ENCODE data around the gene PITX3. TPM values are rescaled to one million over a fixed set of nuclear protein-coding genes. Genes with fewer than 3 reads are reported as not detected.

Gene PITX3
- polyA plus RNA-seq, 1 donor from 2014 or later, result not detected

DNA sequence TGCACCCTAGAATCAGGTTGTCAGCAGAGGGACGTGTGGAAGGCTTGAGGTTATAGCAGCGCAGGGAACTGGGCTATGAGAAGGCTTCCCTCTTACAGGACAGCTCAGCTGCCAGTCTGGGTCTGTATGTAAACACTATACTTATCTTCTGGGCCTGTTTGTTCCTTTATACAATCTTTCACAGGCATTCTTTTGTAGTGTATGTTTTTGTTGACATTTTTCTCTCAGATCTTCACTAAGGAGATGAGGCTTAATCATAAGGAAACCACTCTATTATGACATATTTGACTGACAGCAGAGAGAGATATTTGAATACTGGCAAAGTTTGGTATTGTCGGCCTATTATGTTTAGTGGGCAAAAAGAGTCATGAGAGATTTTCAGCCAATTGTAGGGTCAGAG, 4.9 kb upstream of the PITX3 start:
- peak overlapping the region; percentile 90 for H3K9ac ChIP-seq (ENCODE audit: low read length)
- no peak overlapping the region for H2AFZ ChIP-seq (ENCODE audit: low read depth, low read length)
- TF ChIP-seq, protein P1, sequence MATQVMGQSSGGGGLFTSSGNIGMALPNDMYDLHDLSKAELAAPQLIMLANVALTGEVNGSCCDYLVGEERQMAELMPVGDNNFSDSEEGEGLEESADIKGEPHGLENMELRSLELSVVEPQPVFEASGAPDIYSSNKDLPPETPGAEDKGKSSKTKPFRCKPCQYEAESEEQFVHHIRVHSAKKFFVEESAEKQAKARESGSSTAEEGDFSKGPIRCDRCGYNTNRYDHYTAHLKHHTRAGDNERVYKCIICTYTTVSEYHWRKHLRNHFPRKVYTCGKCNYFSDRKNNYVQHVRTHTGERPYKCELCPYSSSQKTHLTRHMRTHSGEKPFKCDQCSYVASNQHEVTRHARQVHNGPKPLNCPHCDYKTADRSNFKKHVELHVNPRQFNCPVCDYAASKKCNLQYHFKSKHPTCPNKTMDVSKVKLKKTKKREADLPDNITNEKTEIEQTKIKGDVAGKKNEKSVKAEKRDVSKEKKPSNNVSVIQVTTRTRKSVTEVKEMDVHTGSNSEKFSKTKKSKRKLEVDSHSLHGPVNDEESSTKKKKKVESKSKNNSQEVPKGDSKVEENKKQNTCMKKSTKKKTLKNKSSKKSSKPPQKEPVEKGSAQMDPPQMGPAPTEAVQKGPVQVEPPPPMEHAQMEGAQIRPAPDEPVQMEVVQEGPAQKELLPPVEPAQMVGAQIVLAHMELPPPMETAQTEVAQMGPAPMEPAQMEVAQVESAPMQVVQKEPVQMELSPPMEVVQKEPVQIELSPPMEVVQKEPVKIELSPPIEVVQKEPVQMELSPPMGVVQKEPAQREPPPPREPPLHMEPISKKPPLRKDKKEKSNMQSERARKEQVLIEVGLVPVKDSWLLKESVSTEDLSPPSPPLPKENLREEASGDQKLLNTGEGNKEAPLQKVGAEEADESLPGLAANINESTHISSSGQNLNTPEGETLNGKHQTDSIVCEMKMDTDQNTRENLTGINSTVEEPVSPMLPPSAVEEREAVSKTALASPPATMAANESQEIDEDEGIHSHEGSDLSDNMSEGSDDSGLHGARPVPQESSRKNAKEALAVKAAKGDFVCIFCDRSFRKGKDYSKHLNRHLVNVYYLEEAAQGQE (IDR thresholded peaks at IDR 0.05; ENCODE audit: borderline replicate concordance), result no peak
- peaks cover 5% of the 10 kb centered on the region for H4K20me1 ChIP-seq (ENCODE audit: insufficient read depth)
- no peaks in the 10 kb centered on the region for H3F3A ChIP-seq (ENCODE audit: insufficient read depth, low read length, poor library complexity, severe bottlenecking)
- H3K9me3 ChIP-seq (ENCODE audit: low read length), result no peaks in the 10 kb centered on the region
- peaks cover 16% of the 10 kb centered on the region for H3K27me3 ChIP-seq (ENCODE audit: insufficient read depth, low read depth, low read length)
- H3K79me2 ChIP-seq (replicated peaks; ENCODE audit: insufficient read depth, low read length), result peaks cover 52% of the 10 kb centered on the region
- peak overlapping the region; percentile 85 for H3K4me2 ChIP-seq (ENCODE audit: low read length)
- H3K9me2 ChIP-seq (ENCODE audit: insufficient read depth, low read length), result no peaks in the 10 kb centered on the region
- H3K4me3 ChIP-seq (ENCODE audit: low read length), result peak overlapping the region; percentile 81
- no peaks in the 10 kb centered on the region for H3K36me3 ChIP-seq (ENCODE audit: insufficient read depth, low read length)
- H3K27ac ChIP-seq (ENCODE audit: low read length), result peak overlapping the region; percentile 94

DNA sequence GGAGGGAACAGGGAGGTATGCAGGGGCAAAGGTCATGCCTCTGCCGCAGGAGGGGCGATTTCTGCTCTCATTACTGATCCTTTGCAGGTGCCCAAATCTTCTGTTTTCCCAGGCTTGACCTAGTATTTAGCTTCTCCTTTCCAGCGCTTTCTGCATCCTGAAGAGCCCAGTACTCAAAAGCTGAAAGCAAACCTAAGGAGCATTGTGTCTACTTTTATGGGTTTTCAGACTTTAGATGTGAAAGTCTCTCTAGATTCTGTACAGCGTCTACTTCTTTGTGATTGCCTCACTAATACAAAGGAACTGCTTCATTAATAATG, 4.6 kb upstream of the PITX3 start:
- peak overlapping the region; percentile 90 for H2AFZ ChIP-seq (ENCODE audit: low read depth, low read length)
- H3K4me3 ChIP-seq (ENCODE audit: low read length), result peak overlapping the region; percentile 81
- peak overlapping the region; percentile 94 for H3K27ac ChIP-seq (ENCODE audit: low read length)
- peaks cover 5% of the 10 kb centered on the region for H4K20me1 ChIP-seq (ENCODE audit: insufficient read depth)
- H3K4me2 ChIP-seq (ENCODE audit: low read length), result peak overlapping the region; percentile 85
- H3K36me3 ChIP-seq (ENCODE audit: insufficient read depth, low read length), result no peaks in the 10 kb centered on the region
- H3K9me2 ChIP-seq (ENCODE audit: insufficient read depth, low read length), result no peaks in the 10 kb centered on the region
- peaks cover 48% of the 10 kb centered on the region for H3K79me2 ChIP-seq (replicated peaks; ENCODE audit: insufficient read depth, low read length)
- peak overlapping the region; percentile 90 for H3K9ac ChIP-seq (ENCODE audit: low read length)
- no peaks in the 10 kb centered on the region for H3F3A ChIP-seq (ENCODE audit: insufficient read depth, low read length, poor library complexity, severe bottlenecking)
- TF ChIP-seq SMC3 (conservative IDR thresholded peaks at IDR 0.05; ENCODE audit: poor library complexity), result no peak
- TF ChIP-seq, protein P1 (IDR thresholded peaks at IDR 0.05; ENCODE audit: borderline replicate concordance), result no peak
- no peak for TF ChIP-seq EZH2 (IDR thresholded peaks at IDR 0.05; ENCODE audit: borderline replicate concordance, insufficient read depth, low read length, poor library complexity, severe bottlenecking)
- no peak for TF ChIP-seq POLR2AphosphoS5 (IDR thresholded peaks at IDR 0.05)
- no peak for TF ChIP-seq MXI1 (conservative IDR thresholded peaks at IDR 0.05; ENCODE audit: poor library complexity, severe bottlenecking)
- TF ChIP-seq EP300 (conservative IDR thresholded peaks at IDR 0.05; ENCODE audit: poor library complexity, severe bottlenecking), result no peak
- TF ChIP-seq TAF1 (IDR thresholded peaks at IDR 0.05; ENCODE audit: low read depth), result no peak
- TF ChIP-seq, protein P2, sequence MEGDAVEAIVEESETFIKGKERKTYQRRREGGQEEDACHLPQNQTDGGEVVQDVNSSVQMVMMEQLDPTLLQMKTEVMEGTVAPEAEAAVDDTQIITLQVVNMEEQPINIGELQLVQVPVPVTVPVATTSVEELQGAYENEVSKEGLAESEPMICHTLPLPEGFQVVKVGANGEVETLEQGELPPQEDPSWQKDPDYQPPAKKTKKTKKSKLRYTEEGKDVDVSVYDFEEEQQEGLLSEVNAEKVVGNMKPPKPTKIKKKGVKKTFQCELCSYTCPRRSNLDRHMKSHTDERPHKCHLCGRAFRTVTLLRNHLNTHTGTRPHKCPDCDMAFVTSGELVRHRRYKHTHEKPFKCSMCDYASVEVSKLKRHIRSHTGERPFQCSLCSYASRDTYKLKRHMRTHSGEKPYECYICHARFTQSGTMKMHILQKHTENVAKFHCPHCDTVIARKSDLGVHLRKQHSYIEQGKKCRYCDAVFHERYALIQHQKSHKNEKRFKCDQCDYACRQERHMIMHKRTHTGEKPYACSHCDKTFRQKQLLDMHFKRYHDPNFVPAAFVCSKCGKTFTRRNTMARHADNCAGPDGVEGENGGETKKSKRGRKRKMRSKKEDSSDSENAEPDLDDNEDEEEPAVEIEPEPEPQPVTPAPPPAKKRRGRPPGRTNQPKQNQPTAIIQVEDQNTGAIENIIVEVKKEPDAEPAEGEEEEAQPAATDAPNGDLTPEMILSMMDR (IDR thresholded peaks at IDR 0.05; ENCODE audit: poor library complexity, severe bottlenecking), result no peak
- TF ChIP-seq RAD21 (conservative IDR thresholded peaks at IDR 0.05), result no peak
- no peaks in the 10 kb centered on the region for H3K9me3 ChIP-seq (ENCODE audit: low read length)
- peaks cover 20% of the 10 kb centered on the region for H3K27me3 ChIP-seq (ENCODE audit: insufficient read depth, low read depth, low read length)
